HAP-1 (cell line): ENCODE measurements around the gene BAG3.
"Not testable (repeated sequence)": the region's sequence is repeated elsewhere in the genome, so short reads cannot be mapped to it uniquely, and the experiment has no call there.

ENCODE experiments used
- DNase-seq, 2 experiments: peaks; one replicate each; pipeline ENCODE4 v3.0.0-alpha.2; 2016 to 2020; ENCODE audit warnings: low spot score in 2 of 2
- H3K27me3 ChIP-seq: fragments of 250-450 bp; sonication (Bioruptor Pico); 2 replicates; pipeline ENCODE4 v1.5.1; 2020; ENCODE audit warnings: low read depth, mild to moderate bottlenecking, moderate library complexity
- H3K36me3 ChIP-seq: fragments of 250-450 bp; sonication (Bioruptor Pico); replicated peaks from 2 replicates; pipeline ENCODE4 v1.5.1; 2020; ENCODE audit warnings: mild to moderate bottlenecking
- H3K4me1 ChIP-seq: fragments of 250-450 bp; sonication (Bioruptor Pico); 2 replicates; pipeline ENCODE4 v1.5.1; 2020; ENCODE audit warnings: mild to moderate bottlenecking
- H3K4me3 ChIP-seq: fragments of 250-450 bp; sonication (Bioruptor Pico); 2 replicates; pipeline ENCODE4 v1.5.1; 2020; ENCODE audit warnings: mild to moderate bottlenecking, moderate library complexity
- H3K9me3 ChIP-seq: fragments of 250-450 bp; sonication (Bioruptor Pico); 2 replicates; pipeline ENCODE4 v1.5.1; 2020; ENCODE audit warnings: mild to moderate bottlenecking, moderate library complexity
- in situ Hi-C: fragments of 300-500 bp; cut with MboI; formaldehyde crosslinking; loops from 3 replicates; pipeline ENCODE4 v1.14.3; 2020; ENCODE audit warnings: low sequenced_read_pairs, inconsistent platforms, mixed read lengths

The BAG3 gene

GRCh38 chr10:119650062-119650461, 1.1 kb upstream of the BAG3 start:
- no peak overlapping the region; the same call in 1 of the 2 replicates for H3K4me3 ChIP-seq
- H3K36me3 ChIP-seq = peaks cover 4% of the 10 kb centered on the region; the same call in 1 of the 2 replicates

DNA sequence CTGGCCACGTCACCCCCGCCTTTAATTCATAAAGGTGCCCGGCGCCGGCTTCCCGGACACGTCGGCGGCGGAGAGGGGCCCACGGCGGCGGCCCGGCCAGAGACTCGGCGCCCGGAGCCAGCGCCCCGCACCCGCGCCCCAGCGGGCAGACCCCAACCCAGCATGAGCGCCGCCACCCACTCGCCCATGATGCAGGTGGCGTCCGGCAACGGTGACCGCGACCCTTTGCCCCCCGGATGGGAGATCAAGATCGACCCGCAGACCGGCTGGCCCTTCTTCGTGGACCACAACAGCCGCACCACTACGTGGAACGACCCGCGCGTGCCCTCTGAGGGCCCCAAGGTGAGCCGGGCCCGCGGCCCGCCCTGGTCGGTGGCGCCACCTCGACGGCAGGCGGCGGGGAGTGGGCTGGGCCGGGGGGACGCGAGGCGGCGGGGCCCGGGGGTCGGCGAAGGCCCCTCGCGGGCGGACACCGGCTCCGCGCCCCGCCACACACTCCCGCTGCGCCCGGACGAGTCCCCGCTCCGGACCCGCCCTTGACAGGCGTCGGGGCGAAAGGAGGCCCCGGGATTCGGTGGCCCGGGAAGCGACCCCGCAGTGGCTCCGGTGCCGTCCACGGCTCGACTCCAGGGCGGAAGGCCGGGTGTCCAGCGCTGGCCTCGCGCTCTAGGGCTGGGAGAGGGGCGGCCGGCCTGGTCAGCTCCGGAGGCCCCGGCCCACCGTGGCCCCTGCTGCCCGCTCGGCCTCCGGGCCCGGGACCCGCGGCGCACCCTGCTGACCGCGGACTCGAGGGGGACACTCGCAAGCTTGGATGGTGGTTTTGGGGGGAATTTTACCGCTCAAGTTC, 557 bp downstream of the BAG3 start:
- peak in 1 of 2 experiments; percentile 18 for DNase-seq
- in situ Hi-C loops = no loop called here
- no peaks in the 10 kb centered on the region for H3K27me3 ChIP-seq
- H3K4me1 ChIP-seq = peaks cover 14% of the 10 kb centered on the region
- H3K9me3 ChIP-seq = no peaks in the 10 kb centered on the region
- peaks cover 12% of the 10 kb centered on the region for H3K36me3 ChIP-seq
- H3K4me3 ChIP-seq = peak overlapping the region; percentile 66

More at GRCh38 chr10:119650062-119650461, 1.1 kb upstream of the BAG3 start:
- H3K4me1 ChIP-seq = peaks cover 14% of the 10 kb centered on the region
- in situ Hi-C loops = no loop called here
- no peak for DNase-seq
- no peaks in the 10 kb centered on the region for H3K27me3 ChIP-seq
- peaks cover 1% of the 10 kb centered on the region; the same call in 1 of the 2 replicates for H3K9me3 ChIP-seq

- Histone ChIP-seq H3K36me3 (peaks cover 12% of the 10 kb centered on the region), H3K9me3 (no peaks in the 10 kb centered on the region), H3K4me3 (peak overlapping the region; percentile 66), H3K4me1 (peaks cover 14% of the 10 kb centered on the region), H3K27me3 (no peaks in the 10 kb centered on the region)
- in situ Hi-C loops = no loop called here
- DNase-seq = peak; percentile 31 to 81
These were observed 1.2 kb downstream of the BAG3 start for GRCh38 chr10:119652361-119652730.

GRCh38 chr10:119653209-119653608, 2.0 kb downstream of the BAG3 start:
- H3K4me3 ChIP-seq = peak overlapping the region; percentile 66

DNA sequence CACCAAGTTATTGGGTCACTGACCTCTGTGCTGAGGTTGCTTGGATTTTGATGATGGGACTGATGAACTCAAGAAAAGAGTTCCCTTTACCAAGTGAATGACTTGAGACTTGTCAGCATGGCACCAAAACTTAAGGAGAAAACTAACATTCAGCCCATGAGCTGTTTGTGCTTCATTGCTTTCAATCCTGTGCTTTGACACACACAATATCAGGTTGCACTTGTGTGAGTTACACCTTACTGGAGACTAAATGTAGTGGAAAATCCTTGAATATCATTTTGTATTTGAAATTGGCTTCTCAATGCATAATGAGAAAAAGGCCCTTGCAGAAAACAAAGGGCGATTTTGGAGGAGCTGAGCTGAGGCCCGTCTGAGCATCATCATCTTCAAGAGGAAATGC, 2.7 kb downstream of the BAG3 start:
- Histone ChIP-seq H3K9me3 (no peaks in the 10 kb centered on the region), H3K4me1 (peaks cover 18% of the 10 kb centered on the region), H3K36me3 (peaks cover 19% of the 10 kb centered on the region), H3K27me3 (no peaks in the 10 kb centered on the region), H3K4me3 (no peak overlapping the region; the same call in 1 of the 2 replicates)
- no peak for DNase-seq
- in situ Hi-C loops = no loop called here

More at GRCh38 chr10:119653209-119653608, 2.0 kb downstream of the BAG3 start:
- Histone ChIP-seq H3K4me1 (peaks cover 18% of the 10 kb centered on the region), H3K36me3 (peaks cover 12% of the 10 kb centered on the region), H3K27me3 (no peaks in the 10 kb centered on the region), H3K9me3 (no peaks in the 10 kb centered on the region)
- in situ Hi-C loops = no loop called here
- DNase-seq = no peak

- no peaks in the 10 kb centered on the region; the same call in 1 of the 2 replicates for H3K9me3 ChIP-seq
- in situ Hi-C loops = no loop called here
- DNase-seq = no peak
- H3K27me3 ChIP-seq = no peaks in the 10 kb centered on the region
- H3K4me1 ChIP-seq = peaks cover 18% of the 10 kb centered on the region
- peaks cover 25% of the 10 kb centered on the region for H3K36me3 ChIP-seq
- H3K4me3 ChIP-seq = no peak overlapping the region
These were observed 3.4 kb downstream of the BAG3 start for GRCh38 chr10:119654540-119654939.

GRCh38 chr10:119655566-119656001, 4.4 kb downstream of the BAG3 start:
- Histone ChIP-seq H3K9me3 (no peaks in the 10 kb centered on the region; the same call in 1 of the 2 replicates), H3K4me1 (peaks cover 15% of the 10 kb centered on the region), H3K27me3 (no peaks in the 10 kb centered on the region), H3K36me3 (peaks cover 26% of the 10 kb centered on the region), H3K4me3 (no peak overlapping the region)
- DNase-seq = no peak
- in situ Hi-C loops = no loop called here

DNA sequence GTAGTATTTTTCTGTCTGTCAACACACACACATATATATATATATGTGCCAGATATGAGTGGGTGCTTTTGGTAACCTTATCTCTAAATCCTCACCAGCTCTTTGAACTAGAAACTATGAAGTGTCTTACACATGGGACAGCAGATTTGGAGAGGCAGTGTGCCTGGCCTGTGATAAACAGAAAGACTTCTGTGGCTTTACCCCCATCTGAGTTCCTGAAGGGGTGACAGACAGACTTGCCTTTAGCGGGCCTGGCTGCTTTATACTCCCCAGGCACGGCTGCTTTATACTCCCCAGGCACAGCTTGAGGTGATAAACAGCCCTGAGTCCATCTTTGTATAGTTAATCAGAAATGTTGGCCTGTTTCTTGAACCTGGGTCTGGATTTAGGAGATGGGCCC, 5.6 kb downstream of the BAG3 start:
- DNase-seq = no peak
- Histone ChIP-seq H3K4me3 (no peak overlapping the region), H3K4me1 (peaks cover 13% of the 10 kb centered on the region), H3K36me3 (peaks cover 26% of the 10 kb centered on the region), H3K27me3 (no peaks in the 10 kb centered on the region), H3K9me3 (no peaks in the 10 kb centered on the region; the same call in 1 of the 2 replicates)
- in situ Hi-C loops = no loop called here

- H3K4me1 ChIP-seq = peaks cover 11% of the 10 kb centered on the region
- in situ Hi-C loops = no loop called here
- peaks cover 26% of the 10 kb centered on the region for H3K36me3 ChIP-seq
These were observed 6.5 kb downstream of the BAG3 start for GRCh38 chr10:119657725-119658124.

DNA sequence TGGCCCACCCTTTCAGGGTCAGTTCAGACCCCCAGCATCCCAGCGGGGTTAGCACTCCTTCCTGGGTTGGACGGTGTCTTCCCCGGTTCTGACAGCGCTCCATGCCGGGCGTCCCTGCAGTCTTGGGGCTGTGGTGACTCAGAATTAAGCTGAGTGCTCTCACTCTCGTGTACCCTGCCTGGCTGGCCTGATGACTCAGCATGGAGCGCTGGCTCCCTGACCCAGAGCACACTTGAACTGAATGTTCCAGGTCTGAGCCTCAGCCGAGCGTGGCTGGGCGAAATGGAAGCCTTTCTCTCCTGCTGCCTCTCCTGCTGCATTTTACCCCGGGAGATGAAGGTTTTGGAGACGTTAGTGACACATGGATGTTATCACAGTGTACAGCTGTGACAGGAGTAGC, 7.1 kb downstream of the BAG3 start:
- Histone ChIP-seq H3K4me3 (no peak overlapping the region), H3K9me3 (no peaks in the 10 kb centered on the region; the same call in 1 of the 2 replicates), H3K4me1 (peaks cover 6% of the 10 kb centered on the region), H3K27me3 (no peaks in the 10 kb centered on the region), H3K36me3 (peaks cover 26% of the 10 kb centered on the region)
- DNase-seq = no peak
- in situ Hi-C loops = no loop called here

More at GRCh38 chr10:119657725-119658124, 6.5 kb downstream of the BAG3 start:
- Histone ChIP-seq H3K4me3 (no peak overlapping the region), H3K27me3 (no peaks in the 10 kb centered on the region), H3K9me3 (no peaks in the 10 kb centered on the region; the same call in 1 of the 2 replicates)
- no peak for DNase-seq

- no peak for DNase-seq
- Histone ChIP-seq H3K27me3 (no peaks in the 10 kb centered on the region), H3K4me1 (peaks cover 4% of the 10 kb centered on the region), H3K36me3 (peaks cover 23% of the 10 kb centered on the region), H3K4me3 (no peak overlapping the region), H3K9me3 (no peaks in the 10 kb centered on the region; the same call in 1 of the 2 replicates)
- in situ Hi-C loops = no loop called here
These were observed 8.8 kb downstream of the BAG3 start for GRCh38 chr10:119659951-119660350.

- H3K27me3 ChIP-seq, H3K4me1 ChIP-seq, DNase-seq, in situ Hi-C loops, H3K9me3 ChIP-seq, H3K4me3 ChIP-seq: not testable (repeated sequence)
- peaks cover 14% of the 10 kb centered on the region for H3K36me3 ChIP-seq
These were observed 11.0 kb downstream of the BAG3 start for GRCh38 chr10:119662076-119662605.

- Histone ChIP-seq H3K36me3 (peaks cover 9% of the 10 kb centered on the region), H3K4me1 (no peaks in the 10 kb centered on the region), H3K4me3 (no peak overlapping the region), H3K27me3 (no peaks in the 10 kb centered on the region), H3K9me3 (no peaks in the 10 kb centered on the region; the same call in 1 of the 2 replicates)
- no peak for DNase-seq
- in situ Hi-C loops = no loop called here
These were observed 12.9 kb downstream of the BAG3 start for GRCh38 chr10:119663866-119664698.
